ENCODE measurements around the gene OGA.

GRCh38 chr10:101857802-101858476 lies 39.7 kb upstream of the OGA start:
- TF ChIP-seq CTCF (IDR thresholded peaks at IDR 0.05) (no peak), POLR2A (IDR thresholded peaks at IDR 0.05) (no peak)

Data from testis (tissue), 2 donors.